Right lobe of liver (tissue), 6 donors: Measurements from ENCODE around the gene SMIM38. TPM values are rescaled to one million over a fixed set of nuclear protein-coding genes. Genes with fewer than 3 reads are reported as not detected.
A peak's percentile ranks its signal among the peaks of the same experiment; 100 is the strongest.

ENCODE experiments used
- ATAC-seq, 4 donors: fragments of 200-7000 bp; cut with Tn5 transposase; one replicate each; pipeline ENCODE4 v1.9.1; 2020; ENCODE audit warnings: mild to moderate bottlenecking in 4 of 4, moderate library complexity in 4 of 4
- DNase-seq, 3 donors: peaks; one replicate each; pipeline ENCODE4 v3.0.0-alpha.2; 2020
- H3K27ac ChIP-seq, 3 donors: fragments of 200-600 bp; one replicate each; pipeline ENCODE4 v1.8.0; 2022
- H3K27me3 ChIP-seq, 2 donors: fragments of 200-600 bp; one replicate each; pipeline ENCODE4 v1.8.0; 2022
- H3K36me3 ChIP-seq, 4 donors: fragments of 200-600 bp; sonication (generic) in 1 of 4; one replicate each; pipeline versions ENCODE4 v1.5.1 to v1.8.0; 2017 to 2022; ENCODE audit warnings: control low read depth in 1 of 4
- H3K4me1 ChIP-seq, 4 donors: fragments of 200-600 bp; sonication (generic) in 1 of 4; one replicate each; pipeline versions ENCODE4 v1.5.1 to v1.8.0; 2017 to 2022; ENCODE audit warnings: control low read depth in 1 of 4
- H3K4me3 ChIP-seq, 3 donors: fragments of 200-600 bp; one replicate each; pipeline ENCODE4 v1.8.0; 2022
- H3K9me3 ChIP-seq, 4 donors: fragments of 200-600 bp; sonication (generic) in 1 of 4; one replicate each; pipeline versions ENCODE4 v1.5.1 to v1.8.0; 2017 to 2022; ENCODE audit warnings: control low read depth in 1 of 4
- CTCF ChIP-seq, 4 donors: fragments of 200-600 bp in 3 of 4; fragments of 450-650 bp in 1 of 4; IDR thresholded peaks; one replicate each; pipeline versions ENCODE4 v1.5.1 to v1.8.0; 2016 to 2022; ENCODE audit warnings: antibody characterized with exemption in 4 of 4, mild to moderate bottlenecking in 2 of 4
- POLR2A ChIP-seq: fragments of 450-650 bp; IDR thresholded peaks from one replicate; pipeline ENCODE4 v1.6.1; 2017; ENCODE audit warnings: antibody characterized with exemption, mild to moderate bottlenecking
- WGBS: methylation state at CpG from one replicate; pipeline ENCODE4 v1.1.6; 2018; ENCODE audit warnings: low coverage, low lambda C conversion rate; ENCODE audit not compliant: insufficient coverage; ENCODE audit errors: missing lambda C conversion rate; 5-methylcytosine and 5-hydroxymethylcytosine counted together
- intact Hi-C, 2 donors: fragments of 100-400 bp; cut with DNase I; formaldehyde crosslinking; loops; one replicate each; pipeline versions ENCODE4 v1.11.2 to v1.14.1; 2022
- total RNA-seq, 6 experiments: library from RNA; depleted of rRNA in 2 of 6; stranded (reverse); fragments of >200 nt in 2 of 6; fragmentation: NEBNext Ultra II Directional in 3 of 6; extraction: Animal tissue kit (Norgen Biotek cat#: 25700) in 3 of 6; gene quantifications; one replicate each; pipeline versions ENCODE4 v1.1.0 to v1.2.4, GENCODE V29; 2016 to 2023
- donor health status: DM: no; HTN: yes; CAD: no.
- donor health status: DM: no; HTN: no; CAD: no.
- donor health status: DM: no; HTN: no; CAD: no.
- donor health status: DM: no; HTN: yes; CAD: no.
- donor health status: DM: no; HTN: yes; CAD: no.

The SMIM38 gene
- total RNA-seq, 6 experiments from 2014 or later = not detected

- TF ChIP-seq CTCF (IDR thresholded peaks at IDR 0.05) = no peak
- intact Hi-C loops = no loop called here
- 89% methylated on average over 3 of the region's 19 CpGs for WGBS
Observed at GRCh38 chr11:69204246-69204940, 48.7 kb downstream of the SMIM38 start.

GRCh38 chr11:69204941-69205742, 49.4 kb downstream of the SMIM38 start:
- no peaks in the 10 kb centered on the region for H3K36me3 ChIP-seq
- H3K9me3 ChIP-seq = no peaks in the 10 kb centered on the region
- intact Hi-C loops = no loop called here
- DNase-seq (peak in 1 of 3 donors; percentile 34), ATAC-seq (no peak)
- TF ChIP-seq POLR2A = no peak
- H3K4me1 ChIP-seq = no peaks in the 10 kb centered on the region
- no peaks in the 10 kb centered on the region for H3K27me3 ChIP-seq
- WGBS = 93% methylated on average over 8 of the region's 30 CpGs
- no peak overlapping the region for H3K27ac ChIP-seq
- H3K4me3 ChIP-seq = no peak overlapping the region

More at GRCh38 chr11:69204246-69204940, 48.7 kb downstream of the SMIM38 start:
- no peaks in the 10 kb centered on the region for H3K4me1 ChIP-seq
- DNase-seq (peak in 1 of 3 donors; percentile 33), ATAC-seq (peak in 1 of 4 donors; percentile 5)
- no peaks in the 10 kb centered on the region for H3K9me3 ChIP-seq
- H3K27ac ChIP-seq = no peak overlapping the region
- no peaks in the 10 kb centered on the region for H3K27me3 ChIP-seq
- no peak overlapping the region for H3K4me3 ChIP-seq
- H3K36me3 ChIP-seq = no peaks in the 10 kb centered on the region

Other genes starting within 250 kb of the SMIM38 start
- not detected for gene MRGPRD, start 174.9 kb upstream of the SMIM38 start, total RNA-seq
- 1 to 10 TPM; 1.6 to 3.4 (median 2.0) TPM for gene MRGPRF, start 142.7 kb upstream of the SMIM38 start, total RNA-seq
- gene TPCN2, start 107.0 kb upstream of the SMIM38 start, total RNA-seq = 10 to 100 TPM; 10.7 to 27.2 (median 15.6) TPM
- gene MYEOV, start 138.2 kb downstream of the SMIM38 start, total RNA-seq = 1 to 10 TPM in 1 of 6 experiments, under 1 TPM in 3, not detected in 2; 0.25 to 1.2 (median 0.70) TPM